Left colon (tissue), 2 donors: ENCODE measurements around the gene WBP2NL. TPM values are rescaled to one million over a fixed set of nuclear protein-coding genes. Genes with fewer than 3 reads are reported as not detected.
A peak's percentile ranks its signal among the peaks of the same experiment; 100 is the strongest.
"Not testable (repeated sequence)": the region's sequence is repeated elsewhere in the genome, so short reads cannot be mapped to it uniquely, and the experiment has no call there.

Experiments used
- ATAC-seq: fragments of 200-7000 bp; cut with Tn5 transposase; one replicate; pipeline ENCODE4 v1.9.1; 2020; ENCODE audit warnings: mild to moderate bottlenecking, moderate library complexity
- DNase-seq, 2 donors: peaks; one replicate each; pipeline ENCODE4 v3.0.0-alpha.2; 2020
- intact Hi-C, 2 donors: fragments of 100-400 bp; cut with DNase I in 1 of 2; cut with micrococcal nuclease in 1 of 2; formaldehyde crosslinking; loops; one replicate each; pipeline versions ENCODE4 v1.11.2 to v1.14.0; 2022; cut with DNase I, micrococcal nuclease
- total RNA-seq, 2 donors: library from RNA; stranded (reverse); fragmentation: NEBNext Ultra II Directional; extraction: Animal tissue kit (Norgen Biotek cat#: 25700); gene quantifications; one replicate each; pipeline ENCODE4 v1.2.1, GENCODE V29; 2021
- donor health status: DM: no; HTN: no; CAD: no.
- donor health status: DM: yes; HTN: yes; CAD: no.

Gene WBP2NL
- total RNA-seq, 2 donors from 2014 or later = 1.3 to 2.1 TPM

DNA sequence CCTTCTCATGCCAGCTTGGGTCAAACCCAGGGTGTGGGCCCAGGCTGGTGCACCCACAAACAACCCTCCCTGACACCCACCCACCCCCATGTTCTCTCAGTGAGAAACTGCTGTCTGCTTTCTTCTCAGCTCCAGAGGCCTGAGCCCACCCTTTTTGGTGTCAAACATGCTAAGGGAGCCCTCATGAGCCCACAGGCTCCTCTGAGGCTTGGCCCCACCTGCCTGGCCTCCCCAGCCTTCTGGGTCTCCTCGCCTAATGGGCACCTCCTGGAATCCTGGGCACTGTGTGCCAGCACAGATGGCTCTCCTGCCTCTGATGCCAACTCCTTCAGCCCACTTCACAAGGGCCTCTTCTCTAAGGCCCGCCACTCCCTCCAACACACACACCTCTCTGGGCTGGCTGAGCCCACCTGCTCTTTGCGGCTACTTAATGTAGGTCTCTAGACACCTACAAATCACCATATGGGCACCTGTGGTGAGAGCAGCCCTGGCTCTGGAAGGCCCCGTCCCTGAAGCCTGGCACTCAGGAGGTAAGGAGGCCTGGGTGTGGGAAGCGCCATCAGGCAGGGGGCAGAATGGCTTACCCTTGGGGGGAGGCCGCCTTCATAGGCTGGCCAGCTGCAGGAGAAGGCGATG, 67.7 kb downstream of the WBP2NL start:
- intact Hi-C loops = no loop called here
- ATAC-seq = no peak
- DNase-seq = no peak

DNA sequence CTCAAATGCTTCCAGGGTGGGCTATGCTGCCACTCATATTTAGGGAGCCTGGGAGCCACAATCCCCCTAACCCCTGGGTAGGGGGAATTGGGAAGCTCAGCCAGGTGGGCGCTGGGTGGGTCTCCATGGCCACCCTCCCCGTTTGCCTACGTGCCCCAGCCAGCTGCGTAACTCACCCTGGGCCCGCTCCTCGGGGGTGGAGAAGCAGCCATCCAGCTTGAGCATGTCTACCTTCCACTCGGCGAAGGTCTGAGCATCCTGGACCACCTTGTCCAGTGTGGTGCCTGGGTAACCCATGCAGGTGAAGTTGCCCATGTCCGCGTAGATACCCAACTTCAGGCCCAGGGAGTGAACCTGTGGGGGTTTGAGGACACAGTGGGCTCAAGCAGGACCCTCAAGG, 68.3 kb downstream of the WBP2NL start:
- no peak for ATAC-seq
- no peak for DNase-seq
- intact Hi-C loops = no loop called here

DNA sequence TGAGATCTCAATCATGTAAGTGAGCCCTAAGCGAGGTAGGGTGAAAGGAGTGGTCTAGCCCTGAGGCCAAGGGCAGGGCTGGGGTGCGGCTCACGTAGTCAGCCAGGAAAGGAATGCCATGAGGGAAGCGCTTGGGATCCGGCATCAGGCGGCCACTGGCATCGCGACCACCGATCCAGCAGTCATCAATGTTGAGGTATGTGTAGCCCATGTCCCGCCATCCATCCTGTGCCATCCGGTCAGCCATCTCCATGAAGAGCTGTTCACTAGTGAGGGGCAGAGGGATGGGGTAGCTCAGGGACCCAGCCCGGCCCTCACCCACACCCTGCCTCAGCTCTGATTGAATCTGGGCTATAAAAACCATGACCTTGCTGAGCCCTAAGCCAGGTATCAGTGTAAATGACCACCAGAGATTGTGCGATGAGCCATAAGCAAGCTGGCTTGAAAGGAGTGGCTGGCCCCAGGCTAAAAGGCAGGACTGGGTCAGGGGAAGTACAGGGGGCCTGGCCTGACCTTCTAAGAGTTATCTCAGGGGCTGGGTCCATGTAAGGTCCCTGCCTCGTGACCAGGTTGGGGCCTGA, 69.2 kb downstream of the WBP2NL start:
- intact Hi-C loops = no loop called here
- DNase-seq (no peak), ATAC-seq (no peak)

DNA sequence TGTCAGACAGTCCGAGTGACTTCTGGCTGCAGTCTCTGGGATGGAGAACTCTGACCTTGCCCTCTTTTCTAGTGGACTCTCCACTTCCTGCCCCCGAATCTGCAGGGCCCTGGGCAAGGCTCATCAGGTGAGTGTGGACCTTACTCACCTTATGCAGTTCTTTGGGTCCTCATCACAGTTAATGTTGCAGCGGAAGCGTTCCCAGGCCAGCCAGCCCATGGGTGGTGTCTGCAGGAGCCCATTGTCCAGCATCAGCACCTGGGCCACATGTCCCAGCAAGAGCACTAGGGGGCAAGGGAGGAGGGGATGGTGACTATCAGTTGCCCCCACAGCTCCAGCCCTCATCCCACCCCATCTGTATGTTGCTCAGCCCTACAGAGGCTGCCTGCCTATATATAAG, 69.7 kb downstream of the WBP2NL start:
- intact Hi-C loops = no loop called here

DNA sequence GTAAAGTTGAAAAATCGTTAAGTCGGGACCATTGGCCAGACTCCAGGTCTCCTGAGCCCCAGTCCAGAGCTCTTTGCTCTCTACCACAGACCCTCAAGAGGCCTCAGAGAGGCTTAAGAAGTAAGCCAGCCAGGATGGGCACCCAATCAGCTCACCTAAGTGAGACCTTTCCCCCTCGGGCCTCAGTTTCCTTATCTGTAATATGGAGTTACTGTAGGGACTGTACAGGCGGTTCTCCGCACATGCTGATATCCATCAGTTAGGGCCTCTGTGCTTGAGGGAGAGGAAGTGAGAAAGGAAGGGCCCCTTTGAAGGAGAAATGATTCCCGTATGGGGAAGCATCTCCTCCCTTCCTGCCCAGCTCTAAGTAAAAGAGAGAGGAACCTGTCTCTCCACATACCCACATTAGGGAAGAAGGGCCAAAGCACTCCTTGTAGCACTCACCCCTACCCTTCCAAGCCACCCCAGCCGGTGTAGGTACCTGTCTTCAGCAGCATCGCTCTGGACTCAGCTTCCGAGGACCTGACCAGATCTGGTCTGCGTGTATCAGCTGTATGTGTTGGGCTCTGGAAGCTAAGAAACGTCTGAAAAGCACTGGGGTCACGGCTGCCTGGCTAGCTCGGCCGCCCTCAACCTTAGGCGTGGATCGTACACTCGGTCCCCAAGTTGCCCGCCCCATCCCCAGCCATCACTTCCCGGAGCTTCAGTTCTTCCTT, 71.4 kb downstream of the WBP2NL start:
- DNase-seq (no peak), ATAC-seq (no peak)
- intact Hi-C loops = no loop called here

More for the DNA sequence above, 69.7 kb downstream of the WBP2NL start:
- ATAC-seq (no peak), DNase-seq (no peak)

DNA sequence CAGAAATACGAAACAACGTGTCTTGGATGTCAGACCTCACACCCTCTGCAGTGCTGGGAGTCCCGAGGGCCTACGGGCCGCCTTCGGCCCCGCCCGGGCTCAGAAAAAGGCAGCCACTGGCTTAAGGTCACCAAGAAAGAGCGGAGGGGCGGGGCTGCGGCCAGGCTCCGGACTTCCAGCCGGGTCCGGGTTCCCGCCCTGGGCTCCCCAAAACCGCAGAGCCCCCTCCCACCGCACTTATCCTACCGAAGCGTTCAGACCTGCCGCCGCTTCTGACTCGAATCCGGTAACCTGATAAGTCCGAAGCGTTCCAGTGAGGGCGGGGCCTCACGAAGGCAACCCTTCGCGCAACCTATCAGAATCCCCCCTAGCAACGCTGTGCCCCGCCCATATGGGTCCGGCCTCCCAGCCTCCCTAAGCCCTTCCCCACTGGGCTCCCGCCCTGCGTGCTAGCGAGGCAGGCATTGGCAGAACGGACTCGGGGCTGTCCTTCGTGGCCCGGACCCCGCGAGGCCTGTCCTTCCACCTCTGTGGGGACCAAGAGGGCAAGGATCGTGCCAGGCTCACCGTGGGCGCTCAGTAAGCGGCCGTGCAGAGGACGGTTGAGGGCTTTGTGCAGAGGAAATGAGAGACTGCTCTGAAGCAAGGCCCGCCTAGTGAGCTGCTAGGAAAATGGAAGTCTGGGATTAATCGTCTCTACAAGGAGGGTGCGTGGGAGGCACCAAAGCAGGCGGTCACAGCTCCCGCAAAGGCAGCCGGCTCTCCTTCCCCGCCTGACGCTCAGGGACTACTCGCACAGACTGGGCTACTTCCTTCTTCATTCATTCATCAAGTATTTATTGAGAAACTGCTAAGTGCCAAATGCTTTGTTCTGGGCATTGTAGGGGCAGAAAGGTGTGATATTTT, 72.2 kb downstream of the WBP2NL start, which contains the start of gene NAGA:
Gene NAGA (minus strand): TSS at position 296 of the 906 bp plus-strand sequence. CDS start 515 bp downstream, outside the sequence.
- peak; percentile 92 for ATAC-seq
- peak; percentile 97 to 99 for DNase-seq
- intact Hi-C loops = no loop called here

DNA sequence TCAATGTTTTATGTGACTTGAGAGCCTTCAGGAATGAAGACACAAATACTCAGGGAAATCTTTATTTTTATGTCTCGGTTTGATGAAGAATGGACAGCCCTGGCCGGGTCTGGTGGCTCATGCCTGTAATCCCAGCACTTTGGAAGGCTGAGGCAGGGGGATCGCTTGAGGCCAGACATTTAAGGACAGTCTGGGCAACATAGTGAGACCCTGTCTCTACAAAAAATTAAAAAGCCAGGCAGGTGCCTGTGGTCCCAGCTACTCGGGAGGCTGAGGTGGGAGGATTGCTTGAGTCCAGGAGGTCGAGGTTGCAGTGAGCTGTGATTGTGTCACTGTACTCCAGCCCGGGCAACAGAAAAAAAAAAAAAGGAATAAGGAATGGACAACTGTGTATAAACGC, 72.9 kb downstream of the WBP2NL start:
- ATAC-seq, intact Hi-C loops, DNase-seq: not testable (repeated sequence)

DNA sequence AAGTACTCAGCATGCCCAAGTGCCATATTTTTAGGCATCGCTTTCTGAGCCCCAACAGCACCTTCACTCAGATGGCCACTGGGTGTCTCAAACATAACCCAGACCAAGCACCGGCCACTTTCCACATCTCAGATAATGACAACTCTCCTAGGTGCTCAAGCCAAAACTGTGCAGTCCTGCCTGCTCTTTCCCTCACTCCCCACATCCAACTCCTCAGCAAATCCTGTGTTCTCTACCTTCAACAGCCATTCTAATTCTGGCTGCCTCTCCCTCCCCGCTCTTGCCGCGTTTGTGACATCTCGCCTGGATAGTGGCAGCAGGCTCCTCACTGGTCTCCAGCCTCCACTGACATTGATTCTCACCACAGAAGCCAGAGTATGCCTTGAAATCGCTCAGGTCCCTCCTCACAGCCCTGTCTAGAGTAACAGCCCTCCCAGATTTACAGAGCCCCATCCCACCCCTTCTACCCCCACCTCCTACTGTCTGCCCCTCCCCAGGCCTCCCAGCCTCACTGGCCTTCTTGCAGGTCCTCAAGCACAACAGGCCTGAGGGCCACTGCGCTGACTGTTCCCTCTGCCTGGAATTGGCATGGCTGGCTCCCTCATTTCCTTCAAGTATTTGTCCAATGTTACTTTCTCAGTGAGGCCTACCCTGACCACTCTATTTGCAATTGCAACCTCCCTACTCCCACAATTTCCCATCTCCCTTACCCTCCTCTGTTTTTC, 74.2 kb downstream of the WBP2NL start:
- ATAC-seq (no peak), DNase-seq (no peak)
- intact Hi-C loops = no loop called here

DNA sequence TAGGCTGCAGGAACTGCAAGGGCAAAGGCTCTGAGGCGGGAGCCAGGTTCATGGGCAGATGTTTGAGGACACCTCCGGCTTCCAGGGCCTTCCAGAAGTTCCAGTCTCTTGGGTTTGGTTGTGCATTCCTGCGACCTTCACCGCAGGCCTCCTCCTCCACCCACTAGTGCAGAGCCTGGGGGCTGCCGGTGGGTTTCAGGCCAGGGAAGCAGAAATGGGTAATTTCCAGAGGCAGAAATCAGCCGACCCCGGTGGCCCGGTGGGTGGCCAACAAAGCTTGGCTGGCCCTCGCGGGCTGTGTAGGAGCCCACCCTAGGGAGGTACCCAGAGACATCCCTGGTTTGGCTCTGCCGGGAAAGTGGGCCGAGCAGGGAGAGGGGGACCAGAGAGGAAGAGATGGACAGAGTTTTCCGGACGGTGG, 75.0 kb downstream of the WBP2NL start:
- ATAC-seq = no peak
- DNase-seq = no peak
- intact Hi-C loops = no loop called here

DNA sequence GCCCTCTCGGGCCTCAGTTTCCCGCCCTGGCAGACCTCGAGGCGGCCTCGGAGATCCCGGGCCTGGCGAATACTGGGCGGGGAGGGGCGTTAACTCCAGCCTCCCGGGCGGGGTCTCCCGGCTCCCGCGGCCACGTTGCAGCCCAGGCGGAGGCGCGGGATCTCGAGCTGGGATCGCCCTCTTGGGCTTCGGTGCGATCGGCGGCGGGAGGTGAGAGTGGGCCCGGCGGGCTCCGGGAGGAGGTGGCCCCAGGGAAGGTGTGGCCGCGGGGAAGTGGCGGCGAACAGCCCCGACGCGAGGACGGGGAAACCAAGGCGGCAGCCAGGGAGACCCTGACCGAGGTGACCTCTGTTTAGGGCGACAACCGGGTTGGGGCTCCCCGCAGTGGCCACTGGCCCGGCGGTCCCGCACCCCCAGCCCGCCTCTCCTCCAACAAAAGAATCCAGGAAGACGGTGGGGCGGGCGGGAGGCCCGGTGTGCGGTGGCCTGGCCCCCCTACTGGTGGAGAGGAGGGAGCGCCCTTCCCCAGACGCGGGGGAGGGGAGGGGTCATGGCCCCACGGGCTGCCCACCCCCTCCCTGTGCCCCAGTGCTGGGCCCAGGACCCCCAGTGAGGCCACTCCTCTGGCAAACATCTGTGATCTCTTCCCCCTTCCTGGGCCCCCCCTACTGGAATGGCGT, 75.7 kb downstream of the WBP2NL start, which contains the start of gene PHETA2:
Gene PHETA2 (plus strand): TSS at position 117 of the 680 bp plus-strand sequence. CDS start 3,046 bp downstream, outside the sequence.
- ATAC-seq = peak; percentile 19
- intact Hi-C loops = no loop called here
- DNase-seq = peak; percentile 51 to 77

DNA sequence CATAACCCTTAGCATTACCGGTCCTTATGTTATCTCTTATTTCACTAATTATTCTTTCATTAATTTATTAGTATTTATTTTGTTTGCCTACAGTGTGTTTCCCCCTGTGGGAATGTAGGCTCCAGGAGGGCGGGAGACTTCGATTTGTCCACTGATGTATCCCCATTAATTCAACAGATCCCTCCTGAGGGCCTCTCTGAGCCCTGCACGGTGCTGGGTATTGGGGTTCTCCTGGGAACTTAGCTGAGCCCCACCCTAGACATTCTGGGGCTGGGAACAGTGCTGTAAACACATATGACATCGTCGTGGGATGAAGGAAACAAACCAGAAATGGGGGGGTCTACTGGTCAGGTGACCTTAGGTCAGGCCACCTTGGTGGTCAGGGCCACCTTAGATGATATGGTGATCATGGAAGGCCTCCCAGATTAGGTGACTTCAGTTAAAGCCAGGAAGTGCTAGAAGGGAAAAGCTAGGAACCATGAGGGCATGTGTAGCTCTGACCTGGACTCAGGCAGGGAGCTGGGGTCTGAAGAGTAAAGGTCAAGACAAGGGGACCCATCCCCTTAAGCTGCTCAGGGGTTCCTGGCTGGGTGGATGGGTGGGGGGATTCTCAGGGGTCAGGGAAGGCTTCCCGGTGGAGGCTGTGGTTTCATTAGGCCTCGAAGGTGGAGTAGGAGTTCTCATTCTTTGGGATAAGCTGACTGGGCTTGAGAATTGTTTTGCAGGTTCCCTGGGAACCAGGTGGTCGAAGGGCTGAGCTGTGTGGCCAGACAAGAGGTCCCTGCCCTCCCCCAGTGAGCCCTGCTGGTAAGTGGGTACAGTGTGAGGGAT, 76.5 kb downstream of the WBP2NL start:
- intact Hi-C loops = no loop called here
- ATAC-seq (no peak), DNase-seq (no peak)

DNA sequence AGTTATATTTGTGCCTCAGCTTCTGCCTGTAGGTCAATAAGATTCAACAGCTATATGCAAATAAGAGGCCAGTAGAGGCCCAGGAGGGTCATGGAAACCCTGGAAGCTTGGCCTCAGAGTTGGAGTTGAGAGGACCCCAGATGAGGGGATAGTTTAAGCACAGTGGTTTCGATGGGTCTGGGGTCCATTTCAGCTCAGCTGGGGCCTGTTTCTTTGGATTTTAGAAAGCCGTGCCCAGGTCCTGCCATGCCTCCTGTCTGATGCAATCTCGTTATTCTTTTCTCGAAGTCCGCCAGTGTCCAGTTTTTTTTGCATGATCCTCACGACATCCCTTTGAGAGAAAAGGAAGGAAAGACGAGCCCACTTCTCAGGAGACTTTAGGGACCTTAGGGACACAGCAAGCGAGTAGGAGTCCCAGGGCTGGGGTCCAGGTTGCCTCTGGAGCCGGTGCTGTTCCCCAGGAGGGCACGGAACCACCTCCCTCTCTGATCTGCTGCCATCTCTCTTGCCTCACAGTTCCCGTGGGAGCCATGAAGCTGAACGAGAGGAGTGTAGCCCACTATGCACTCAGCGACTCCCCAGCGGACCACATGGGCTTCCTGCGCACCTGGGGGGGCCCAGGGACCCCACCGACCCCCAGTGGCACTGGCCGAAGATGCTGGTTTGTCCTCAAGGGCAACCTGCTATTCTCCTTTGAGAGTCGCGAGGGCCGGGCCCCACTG, 78.3 kb downstream of the WBP2NL start:
- ATAC-seq (no peak), DNase-seq (no peak)
- intact Hi-C loops = no loop called here

DNA sequence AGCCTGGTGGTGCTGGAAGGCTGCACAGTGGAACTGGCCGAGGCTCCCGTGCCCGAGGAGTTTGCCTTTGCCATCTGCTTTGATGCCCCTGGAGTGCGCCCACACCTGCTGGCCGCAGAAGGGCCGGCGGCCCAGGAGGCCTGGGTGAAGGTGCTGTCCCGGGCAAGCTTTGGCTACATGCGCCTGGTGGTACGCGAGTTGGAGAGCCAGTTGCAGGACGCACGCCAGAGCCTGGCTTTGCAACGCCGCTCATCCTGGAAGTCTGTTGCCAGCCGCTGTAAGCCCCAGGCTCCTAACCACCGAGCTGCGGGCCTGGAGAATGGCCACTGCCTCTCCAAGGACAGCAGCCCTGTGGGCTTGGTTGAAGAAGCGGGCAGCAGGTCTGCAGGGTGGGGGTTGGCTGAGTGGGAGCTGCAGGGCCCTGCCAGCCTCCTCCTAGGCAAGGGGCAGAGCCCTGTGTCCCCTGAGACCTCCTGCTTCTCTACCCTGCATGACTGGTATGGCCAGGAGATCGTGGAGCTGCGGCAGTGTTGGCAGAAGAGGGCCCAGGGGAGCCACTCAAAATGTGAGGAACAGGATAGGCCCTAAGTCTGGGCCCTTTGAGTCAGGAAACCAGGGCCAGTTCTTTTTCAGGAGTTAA, 79.0 kb downstream of the WBP2NL start:
- intact Hi-C loops = no loop called here
- DNase-seq (no peak), ATAC-seq (no peak)
